ENCODE measurements around the gene CMIP.

DNA sequence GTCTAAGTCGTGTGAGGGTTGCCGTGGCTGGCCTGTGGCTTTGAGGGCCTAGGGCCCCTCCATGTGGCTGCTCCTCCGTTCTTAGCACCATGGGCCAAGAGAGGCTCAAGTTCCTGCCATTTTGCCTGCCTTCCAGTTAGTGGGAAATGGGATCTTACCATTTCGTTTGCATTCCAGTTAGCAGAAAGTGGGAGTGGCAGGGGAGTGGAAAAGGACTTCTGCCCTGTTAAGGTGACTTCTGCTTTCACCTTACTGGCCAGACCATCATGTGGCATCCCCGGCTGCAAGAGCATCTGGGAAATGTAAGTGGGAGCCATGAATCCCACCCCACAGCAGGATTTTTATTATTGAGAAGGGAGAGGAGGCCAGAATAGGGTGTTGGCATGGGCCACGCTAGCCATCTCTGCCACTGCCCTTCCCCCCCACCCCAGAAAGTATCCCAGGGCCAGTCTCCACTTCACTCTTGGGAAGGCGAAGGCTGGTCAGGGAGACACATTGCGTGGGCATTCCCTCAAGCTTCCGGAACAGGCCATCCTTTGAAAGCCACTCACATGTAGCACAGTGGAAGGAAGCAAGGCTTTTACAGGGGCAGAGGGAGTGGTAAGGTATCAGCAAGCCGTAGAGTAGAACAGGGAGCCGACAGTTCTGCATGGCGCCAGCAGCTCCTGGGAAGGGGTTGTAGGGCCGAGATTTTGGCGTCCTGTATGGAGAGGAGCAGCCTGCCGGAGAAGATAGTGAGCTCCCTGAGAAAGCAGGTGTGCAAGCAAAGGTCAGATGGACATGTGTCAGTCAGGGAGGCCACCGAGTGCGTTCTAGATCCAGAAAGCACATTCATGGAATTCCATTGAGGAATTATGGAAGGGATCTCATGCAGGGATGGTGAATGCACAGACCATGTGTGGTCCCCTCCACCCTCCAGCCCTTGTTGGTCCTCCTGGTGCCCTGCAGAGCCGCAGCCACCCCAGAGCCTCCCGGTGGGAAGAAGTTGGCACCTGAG, 33.4 kb downstream of the CMIP start:
- TF ChIP-seq, protein P1, sequence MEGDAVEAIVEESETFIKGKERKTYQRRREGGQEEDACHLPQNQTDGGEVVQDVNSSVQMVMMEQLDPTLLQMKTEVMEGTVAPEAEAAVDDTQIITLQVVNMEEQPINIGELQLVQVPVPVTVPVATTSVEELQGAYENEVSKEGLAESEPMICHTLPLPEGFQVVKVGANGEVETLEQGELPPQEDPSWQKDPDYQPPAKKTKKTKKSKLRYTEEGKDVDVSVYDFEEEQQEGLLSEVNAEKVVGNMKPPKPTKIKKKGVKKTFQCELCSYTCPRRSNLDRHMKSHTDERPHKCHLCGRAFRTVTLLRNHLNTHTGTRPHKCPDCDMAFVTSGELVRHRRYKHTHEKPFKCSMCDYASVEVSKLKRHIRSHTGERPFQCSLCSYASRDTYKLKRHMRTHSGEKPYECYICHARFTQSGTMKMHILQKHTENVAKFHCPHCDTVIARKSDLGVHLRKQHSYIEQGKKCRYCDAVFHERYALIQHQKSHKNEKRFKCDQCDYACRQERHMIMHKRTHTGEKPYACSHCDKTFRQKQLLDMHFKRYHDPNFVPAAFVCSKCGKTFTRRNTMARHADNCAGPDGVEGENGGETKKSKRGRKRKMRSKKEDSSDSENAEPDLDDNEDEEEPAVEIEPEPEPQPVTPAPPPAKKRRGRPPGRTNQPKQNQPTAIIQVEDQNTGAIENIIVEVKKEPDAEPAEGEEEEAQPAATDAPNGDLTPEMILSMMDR (IDR thresholded peaks at IDR 0.05): no peak
- TF ChIP-seq POLR2A (IDR thresholded peaks at IDR 0.05; ENCODE audit: low read depth): no peak
- no peak for TF ChIP-seq EP300 (IDR thresholded peaks at IDR 0.05)

All from esophagus muscularis mucosa (tissue), 4 donors.